Ovary (tissue), 9 donors: ENCODE measurements around the gene STAT5A. TPM values are rescaled to one million over a fixed set of nuclear protein-coding genes. Genes with fewer than 3 reads are reported as not detected.

Experiments
- DNase-seq, 5 donors: peaks; one replicate each; pipeline ENCODE4 v3.0.0-alpha.2; 2019 to 2020
- H3K27ac ChIP-seq, 2 donors: fragments of 200-600 bp; one replicate each; pipeline versions ENCODE4 v1.5.1 to v1.8.0; 2019 to 2022
- H3K27me3 ChIP-seq: fragments of 200-600 bp; one replicate; pipeline ENCODE4 v1.8.0; 2022
- H3K36me3 ChIP-seq: fragments of 200-600 bp; sonication (generic); one replicate; pipeline ENCODE4 v1.5.1; 2019
- H3K4me1 ChIP-seq: one replicate; pipeline ENCODE4 v1.8.1; 2013; ENCODE audit warnings: mild to moderate bottlenecking, moderate library complexity; ENCODE audit not compliant: insufficient read depth
- H3K4me3 ChIP-seq: fragments of 200-600 bp; sonication (generic); one replicate; pipeline ENCODE4 v1.5.1; 2017
- H3K9me3 ChIP-seq, 2 donors: fragments of 200-600 bp in 1 of 2; sonication (generic) in 1 of 2; one replicate each; pipeline versions ENCODE4 v1.5.1 to v1.8.1; 2013 to 2019; ENCODE audit warnings: mild to moderate bottlenecking in 1 of 2, moderate library complexity in 1 of 2
- EP300 ChIP-seq: sonication (generic); formaldehyde crosslinking; IDR thresholded peaks from one replicate; pipeline ENCODE4 v1.6.1; 2017; ENCODE audit warnings: antibody characterized with exemption
- POLR2A ChIP-seq: fragments of 450-650 bp; IDR thresholded peaks from one replicate; pipeline ENCODE4 v1.6.1; 2017; ENCODE audit warnings: antibody characterized with exemption, mild to moderate bottlenecking, moderate library complexity
- WGBS, 3 donors: extraction: QIAGEN DNeasy Blood & Tissue Kit in 1 of 3; methylation state at CpG; one replicate each; pipeline versions ENCODE4 v1.1.5 to v1.1.7; 2013 to 2017; 5-methylcytosine and 5-hydroxymethylcytosine counted together
- intact Hi-C, 4 donors: fragments of 100-400 bp; cut with DNase I; formaldehyde crosslinking; loops; one replicate each; pipeline versions ENCODE4 v1.11.0 to v1.15.1; 2022 to 2023
- polyA plus RNA-seq, 2 donors: library from polyadenylated mRNA; stranded (reverse); fragments of 200-250 nt in 1 of 2; fragments of 350-450 nt in 1 of 2; fragmentation: Illumina TruSeq in 1 of 2; extraction: RNeasy Lipid Tissue Mini Kit (QIAGEN cat#74804) in 1 of 2; gene quantifications; one replicate each; pipeline ENCODE4 v1.2.3, GENCODE V29; 2013 to 2014
- total RNA-seq, 7 donors: library from RNA; depleted of rRNA in 2 of 7; stranded (reverse); fragments of >200 nt in 2 of 7; fragmentation: NEBNext Ultra II Directional in 3 of 7; extraction: Animal tissue kit (Norgen Biotek cat#: 25700) in 3 of 7; gene quantifications; one replicate each; pipeline versions ENCODE4 v1.1.0 to v1.2.4, GENCODE V29; 2016 to 2023
- TF ChIP-seq, protein P1 (sequence below), 3 donors: fragments of 450-650 bp in 2 of 3; fragments of 200-600 bp in 1 of 3; IDR thresholded peaks; one replicate each; pipeline versions ENCODE4 v1.5.1 to v1.8.0; 2016 to 2022; ENCODE audit warnings: antibody characterized with exemption in 3 of 3, mild to moderate bottlenecking in 1 of 3
- donor health status: DM: no; HTN: no; CAD: no; lungs with moderate emphysema.
- donor health status: DM: no; HTN: no; CAD: no.
- donor health status: Bipolar disorder and iron deficiency.
- donor health status: DM: yes; HTN: yes; CAD: no.
- donor health status: DM: no; HTN: no; CAD: no.
- donor health status: DM: yes; HTN: yes; CAD: no.

Gene STAT5A
- total and polyA plus RNA-seq, 9 donors = 19.5 to 82.8 (median 51.4) TPM

- intact Hi-C loops = no loop called here
- H3K4me1 ChIP-seq = peaks cover 9% of the 10 kb centered on the region
- no peak for DNase-seq
- no peaks in the 10 kb centered on the region for H3K27me3 ChIP-seq
- 66 to 74% (median 72%) methylated on average over 3 of the region's 3 CpGs for WGBS, 3 donors
- H3K9me3 ChIP-seq = no peaks in the 10 kb centered on the region
- no peak overlapping the region for H3K27ac ChIP-seq
- H3K4me3 ChIP-seq = no peak overlapping the region
- TF ChIP-seq EP300 = no peak
- TF ChIP-seq POLR2A = no peak
- TF ChIP-seq, protein P1, sequence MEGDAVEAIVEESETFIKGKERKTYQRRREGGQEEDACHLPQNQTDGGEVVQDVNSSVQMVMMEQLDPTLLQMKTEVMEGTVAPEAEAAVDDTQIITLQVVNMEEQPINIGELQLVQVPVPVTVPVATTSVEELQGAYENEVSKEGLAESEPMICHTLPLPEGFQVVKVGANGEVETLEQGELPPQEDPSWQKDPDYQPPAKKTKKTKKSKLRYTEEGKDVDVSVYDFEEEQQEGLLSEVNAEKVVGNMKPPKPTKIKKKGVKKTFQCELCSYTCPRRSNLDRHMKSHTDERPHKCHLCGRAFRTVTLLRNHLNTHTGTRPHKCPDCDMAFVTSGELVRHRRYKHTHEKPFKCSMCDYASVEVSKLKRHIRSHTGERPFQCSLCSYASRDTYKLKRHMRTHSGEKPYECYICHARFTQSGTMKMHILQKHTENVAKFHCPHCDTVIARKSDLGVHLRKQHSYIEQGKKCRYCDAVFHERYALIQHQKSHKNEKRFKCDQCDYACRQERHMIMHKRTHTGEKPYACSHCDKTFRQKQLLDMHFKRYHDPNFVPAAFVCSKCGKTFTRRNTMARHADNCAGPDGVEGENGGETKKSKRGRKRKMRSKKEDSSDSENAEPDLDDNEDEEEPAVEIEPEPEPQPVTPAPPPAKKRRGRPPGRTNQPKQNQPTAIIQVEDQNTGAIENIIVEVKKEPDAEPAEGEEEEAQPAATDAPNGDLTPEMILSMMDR (IDR thresholded peaks at IDR 0.05) = no peak
- H3K36me3 ChIP-seq = no peaks in the 10 kb centered on the region
Observed at GRCh38 chr17:42271006-42271778, 17.1 kb upstream of the STAT5A start.

- H3K27ac ChIP-seq = no peak overlapping the region
- H3K27me3 ChIP-seq = no peaks in the 10 kb centered on the region
- no peaks in the 10 kb centered on the region for H3K9me3 ChIP-seq
- intact Hi-C loops = no loop called here
- no peak for TF ChIP-seq EP300
- TF ChIP-seq POLR2A = no peak
- H3K4me1 ChIP-seq = peaks cover 9% of the 10 kb centered on the region
- H3K36me3 ChIP-seq = no peaks in the 10 kb centered on the region
- DNase-seq = no peak
- H3K4me3 ChIP-seq = no peak overlapping the region
Observed at GRCh38 chr17:42271779-42272035, 16.6 kb upstream of the STAT5A start.

DNA sequence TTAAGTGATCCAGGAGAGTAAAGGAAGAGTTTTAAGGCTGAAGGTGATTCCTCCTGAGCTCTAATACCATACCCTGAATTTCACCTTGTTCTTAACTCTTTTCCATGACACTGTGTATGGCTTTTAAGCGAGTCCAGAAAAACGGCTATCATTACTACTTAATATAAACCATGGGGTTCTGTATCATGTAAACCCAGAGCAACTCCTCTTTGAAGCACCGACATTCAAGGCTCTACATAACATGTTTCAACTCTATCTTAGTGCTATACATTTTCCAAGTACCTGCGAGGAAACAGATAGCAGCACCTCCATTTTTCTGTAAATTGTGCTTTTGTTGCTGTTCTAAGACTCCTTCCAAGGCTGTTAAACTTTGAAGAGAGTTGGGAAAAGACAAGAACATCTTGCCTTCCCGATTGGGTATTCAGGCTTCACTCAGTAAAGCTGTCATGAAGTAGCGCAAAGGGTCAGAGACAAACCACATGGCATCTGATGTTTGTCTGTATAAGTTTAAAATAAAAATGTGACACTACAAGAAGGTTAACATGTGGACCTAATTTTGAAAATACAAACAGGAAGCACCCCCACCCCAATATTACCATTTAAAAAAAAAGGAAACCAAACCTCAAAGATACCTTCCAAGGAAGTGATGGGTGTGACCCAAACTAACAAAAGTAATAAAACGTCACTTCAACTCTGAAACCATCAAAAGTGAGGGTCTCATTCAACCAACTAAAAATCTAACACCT lies 16.0 kb upstream of the STAT5A start:
- Histone ChIP-seq H3K36me3 (no peaks in the 10 kb centered on the region), H3K9me3 (no peaks in the 10 kb centered on the region), H3K27ac (no peak overlapping the region), H3K27me3 (no peaks in the 10 kb centered on the region), H3K4me3 (no peak overlapping the region), H3K4me1 (peaks cover 6% of the 10 kb centered on the region)
- intact Hi-C loops = no loop called here
- 66 to 76% (median 67%) methylated on average over 7 of the region's 7 CpGs for WGBS, 3 donors
- no peak for DNase-seq
- TF ChIP-seq EP300 = no peak
- no peak for TF ChIP-seq POLR2A
- TF ChIP-seq, protein P1 (IDR thresholded peaks at IDR 0.05) = no peak

DNA sequence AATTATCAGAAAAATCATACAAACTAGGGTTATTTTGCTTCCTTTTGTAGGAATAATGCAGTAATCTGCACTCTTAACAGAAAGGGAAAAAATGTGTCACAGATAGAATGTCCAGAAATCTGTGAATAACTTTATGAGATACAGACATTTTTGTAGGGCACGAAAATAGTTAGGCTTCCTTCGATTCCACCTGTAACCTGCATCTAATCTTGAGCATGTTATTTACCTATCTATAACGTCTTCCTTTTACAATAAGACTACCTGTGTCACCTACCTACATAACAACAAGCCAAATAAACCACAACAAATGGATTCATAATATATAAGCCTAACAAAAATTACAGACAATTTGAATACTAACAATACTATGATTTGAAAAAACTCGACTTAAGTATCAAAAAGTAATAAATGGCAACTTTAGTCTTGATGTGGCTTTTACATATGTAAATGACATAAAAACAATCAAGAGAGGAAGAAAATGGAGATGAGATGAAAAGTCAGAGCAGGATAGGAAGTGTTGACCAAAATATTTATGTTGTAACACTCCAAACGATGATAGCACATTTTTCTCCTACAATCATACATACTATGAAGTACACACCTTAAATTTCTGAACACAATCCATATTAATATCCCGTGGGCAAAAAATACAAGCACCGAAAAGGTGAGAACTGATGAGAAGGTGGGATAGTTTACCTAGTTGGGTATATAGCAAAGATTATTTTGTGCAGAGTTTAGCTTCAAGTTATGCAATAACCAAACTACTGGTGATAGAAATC lies 14.6 kb upstream of the STAT5A start:
- Histone ChIP-seq H3K36me3 (no peaks in the 10 kb centered on the region), H3K4me3 (no peak overlapping the region), H3K9me3 (no peaks in the 10 kb centered on the region), H3K4me1 (peaks cover 5% of the 10 kb centered on the region), H3K27ac (no peak overlapping the region), H3K27me3 (no peaks in the 10 kb centered on the region)
- WGBS, 3 donors = 43 to 65% (median 58%) methylated on average over 7 of the region's 7 CpGs
- TF ChIP-seq POLR2A (no peak), EP300 (no peak)
- TF ChIP-seq, protein P1 (IDR thresholded peaks at IDR 0.05) = no peak
- intact Hi-C loops = no loop called here
- DNase-seq = no peak

GRCh38 chr17:42274253-42274542 lies 14.1 kb upstream of the STAT5A start:
- intact Hi-C loops = no loop called here
- Histone ChIP-seq H3K27ac (no peak overlapping the region), H3K27me3 (no peaks in the 10 kb centered on the region), H3K9me3 (no peaks in the 10 kb centered on the region), H3K4me1 (peaks cover 5% of the 10 kb centered on the region), H3K4me3 (no peak overlapping the region), H3K36me3 (no peaks in the 10 kb centered on the region)
- WGBS, 3 donors = 81 to 86% (median 85%) methylated on average over 3 of the region's 3 CpGs
- no peak for DNase-seq
- TF ChIP-seq POLR2A (no peak), EP300 (no peak)
- TF ChIP-seq, protein P1 (IDR thresholded peaks at IDR 0.05) = no peak
